Inflammatory macrophage (primary cell): Measurements from ENCODE around the gene CPA4.
"Not testable (repeated sequence)": the region's sequence is repeated elsewhere in the genome, so short reads cannot be mapped to it uniquely, and the experiment has no call there.

Experiments used
- DNase-seq, 2 donors: peaks; one replicate each; pipeline ENCODE4 v3.0.0-alpha.2; 2020 to 2022

Gene CPA4

GRCh38 chr7:130303127-130303526, 10.2 kb downstream of the CPA4 start:
- no peak for DNase-seq

DNA sequence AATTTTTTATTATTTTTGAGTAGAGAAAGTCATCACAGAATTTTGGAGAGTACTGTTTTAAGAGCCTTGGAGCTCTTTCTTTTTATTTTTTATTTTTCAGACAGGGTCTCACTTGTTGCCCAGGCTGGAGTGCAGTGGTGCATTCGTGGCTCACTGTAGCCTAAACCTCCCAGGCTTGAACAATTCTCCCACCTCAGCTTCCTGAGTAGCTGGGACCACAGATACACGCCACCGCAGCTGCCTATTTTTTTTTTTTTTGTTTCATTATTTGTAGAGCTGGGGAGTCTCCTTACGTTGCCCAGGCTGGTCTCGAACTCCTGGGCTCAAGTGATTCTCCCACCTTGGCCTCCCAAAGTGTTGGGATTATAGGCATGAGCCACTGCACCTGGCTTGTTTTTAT, 10.6 kb downstream of the CPA4 start:
- no peak for DNase-seq

- no peak for DNase-seq
These were observed 11.0 kb downstream of the CPA4 start for GRCh38 chr7:130303982-130304381.

DNA sequence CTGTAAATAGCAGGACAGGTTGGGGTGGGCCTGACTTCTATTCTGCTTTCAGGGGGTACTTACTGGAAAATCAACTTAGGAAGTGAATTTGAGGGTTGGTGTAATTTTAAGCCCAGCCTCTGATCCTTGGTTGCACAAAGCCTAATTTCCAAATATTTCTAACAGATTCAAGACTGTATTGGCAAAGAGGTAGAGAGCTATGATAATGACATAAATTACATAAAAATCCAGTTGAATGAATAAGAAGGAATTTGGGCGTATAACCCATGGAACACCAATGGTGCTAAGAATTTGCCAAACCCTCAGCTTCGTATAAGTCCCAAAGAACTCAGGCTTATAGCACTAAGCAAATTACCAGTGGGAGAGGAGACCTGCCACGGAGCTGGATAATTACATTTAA, 11.9 kb downstream of the CPA4 start:
- DNase-seq, result no peak

DNA sequence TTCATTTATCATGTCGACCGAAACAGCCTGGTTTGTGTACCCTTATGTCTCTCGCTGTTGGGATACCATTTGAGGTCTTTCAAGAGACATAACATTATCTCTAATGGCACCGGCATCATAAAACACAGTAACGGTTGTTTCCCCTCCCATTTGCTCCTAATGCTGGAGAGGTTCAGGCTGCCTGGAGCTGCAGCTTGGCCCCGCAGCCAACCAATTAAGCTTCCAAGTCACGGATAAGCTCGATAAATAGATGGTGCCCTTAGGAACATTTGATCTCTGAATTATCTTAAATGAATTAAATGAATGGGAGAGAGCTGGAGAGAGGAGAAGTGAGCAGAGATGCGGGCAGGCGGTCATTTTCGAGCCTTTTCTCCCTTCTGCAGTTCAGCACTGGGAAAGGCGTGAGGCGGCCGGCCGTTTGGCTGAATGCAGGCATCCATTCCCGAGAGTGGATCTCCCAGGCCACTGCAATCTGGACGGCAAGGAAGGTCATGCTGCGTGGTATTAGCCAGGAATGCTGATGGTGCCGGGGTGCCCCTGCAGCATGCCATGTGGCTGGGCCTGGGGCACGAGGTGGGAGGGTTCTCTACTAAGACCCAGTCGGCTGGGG, 12.6 kb downstream of the CPA4 start:
- no peak for DNase-seq

DNA sequence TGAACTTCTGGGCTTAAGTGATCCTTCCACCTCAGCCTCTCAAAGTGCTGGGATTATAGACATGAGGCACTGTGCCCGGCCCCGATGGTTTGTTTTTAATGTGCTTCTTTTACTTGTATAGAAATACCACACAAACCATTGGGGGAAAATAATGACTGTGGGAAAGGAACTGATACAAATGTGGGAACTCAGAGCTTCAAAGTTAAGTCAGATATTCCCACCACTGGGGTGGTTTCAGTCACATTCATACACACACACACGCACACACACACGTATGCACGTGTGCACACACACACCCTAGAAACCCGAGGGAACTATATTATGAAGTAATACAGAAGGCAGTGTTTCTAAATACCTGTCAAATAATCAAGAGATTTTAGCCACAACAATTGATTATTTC, 17.0 kb downstream of the CPA4 start:
- DNase-seq, result no peak

DNA sequence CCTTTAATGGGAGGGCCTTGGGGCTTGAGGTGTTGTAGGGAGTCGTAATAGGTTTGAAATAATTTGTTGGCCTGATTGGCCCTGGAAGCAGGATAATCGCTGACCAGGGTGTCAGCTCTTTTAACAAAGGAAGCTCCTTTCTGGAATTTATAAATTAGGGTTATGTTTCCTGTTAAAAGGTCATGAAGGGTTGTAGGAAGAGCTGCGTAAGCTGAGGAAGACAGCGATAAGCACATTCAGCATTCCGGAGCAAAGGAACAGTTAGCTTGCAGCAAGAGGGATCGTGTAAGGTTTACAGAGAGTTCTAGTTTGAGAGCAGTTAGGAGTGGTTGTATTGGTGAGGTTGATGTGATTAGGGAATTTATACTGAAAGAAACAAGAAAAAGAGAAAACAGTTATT, 21.3 kb downstream of the CPA4 start:
- DNase-seq, result no peak

DNA sequence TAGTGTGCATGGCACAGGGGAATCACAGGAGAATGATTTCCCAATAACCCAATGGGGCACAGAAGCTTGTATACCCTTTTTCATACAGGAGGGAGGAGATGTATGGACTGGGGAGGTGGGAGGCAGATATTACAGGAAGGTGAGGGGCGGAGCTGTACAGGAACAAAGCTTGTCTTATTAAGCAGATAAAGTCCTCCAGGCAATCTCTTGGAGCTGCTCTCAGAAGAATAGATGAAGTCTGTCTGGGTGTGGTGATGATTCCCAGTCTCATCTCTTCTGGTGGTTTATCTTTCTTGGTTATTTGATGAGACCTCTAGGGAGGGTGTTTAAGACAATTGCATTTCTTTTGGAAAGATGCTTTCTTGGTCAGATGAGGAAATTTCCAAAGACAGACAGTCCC, 26.6 kb downstream of the CPA4 start:
- no peak for DNase-seq

DNA sequence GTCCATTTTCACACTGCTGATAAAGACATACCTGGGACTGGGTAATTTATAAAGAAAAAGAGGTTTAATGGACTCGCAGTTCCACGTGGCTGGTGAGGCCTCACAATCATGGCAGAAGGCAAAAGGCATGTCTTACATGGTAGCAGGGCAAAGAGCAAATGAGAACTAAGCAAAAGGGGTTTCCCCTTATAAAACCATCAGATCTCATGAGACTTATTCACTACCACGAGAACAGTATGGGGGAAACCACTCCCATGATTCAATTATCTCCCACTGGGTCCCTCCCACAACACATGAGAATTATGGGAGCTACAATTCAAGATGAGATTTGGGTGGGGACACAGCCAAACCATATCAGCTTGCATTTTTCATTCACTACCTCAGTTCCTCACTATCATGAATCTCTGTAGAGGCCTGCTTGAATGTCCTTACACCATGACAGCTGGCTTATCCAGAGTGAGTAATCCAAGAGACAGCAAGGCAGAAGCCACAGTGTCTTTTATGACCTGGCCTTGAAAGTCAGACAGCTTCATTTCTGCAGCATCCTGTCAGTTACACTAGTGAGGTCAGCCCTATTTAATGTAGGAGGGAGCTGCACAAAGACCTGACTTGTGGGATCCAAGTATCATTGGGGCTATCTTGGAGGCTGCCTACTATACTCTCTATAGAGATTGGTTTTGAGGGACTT, 28.7 kb downstream of the CPA4 start:
- not testable (repeated sequence) for DNase-seq

DNA sequence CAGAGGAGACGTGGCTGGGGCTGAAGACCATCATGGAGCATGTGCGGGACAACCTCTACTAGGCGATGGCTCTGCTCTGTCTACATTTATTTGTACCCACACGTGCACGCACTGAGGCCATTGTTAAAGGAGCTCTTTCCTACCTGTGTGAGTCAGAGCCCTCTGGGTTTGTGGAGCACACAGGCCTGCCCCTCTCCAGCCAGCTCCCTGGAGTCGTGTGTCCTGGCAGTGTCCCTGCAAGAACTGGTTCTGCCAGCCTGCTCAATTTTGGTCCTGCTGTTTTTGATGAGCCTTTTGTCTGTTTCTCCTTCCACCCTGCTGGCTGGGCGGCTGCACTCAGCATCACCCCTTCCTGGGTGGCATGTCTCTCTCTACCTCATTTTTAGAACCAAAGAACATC, 29.7 kb downstream of the CPA4 start:
- DNase-seq, result no peak

DNA sequence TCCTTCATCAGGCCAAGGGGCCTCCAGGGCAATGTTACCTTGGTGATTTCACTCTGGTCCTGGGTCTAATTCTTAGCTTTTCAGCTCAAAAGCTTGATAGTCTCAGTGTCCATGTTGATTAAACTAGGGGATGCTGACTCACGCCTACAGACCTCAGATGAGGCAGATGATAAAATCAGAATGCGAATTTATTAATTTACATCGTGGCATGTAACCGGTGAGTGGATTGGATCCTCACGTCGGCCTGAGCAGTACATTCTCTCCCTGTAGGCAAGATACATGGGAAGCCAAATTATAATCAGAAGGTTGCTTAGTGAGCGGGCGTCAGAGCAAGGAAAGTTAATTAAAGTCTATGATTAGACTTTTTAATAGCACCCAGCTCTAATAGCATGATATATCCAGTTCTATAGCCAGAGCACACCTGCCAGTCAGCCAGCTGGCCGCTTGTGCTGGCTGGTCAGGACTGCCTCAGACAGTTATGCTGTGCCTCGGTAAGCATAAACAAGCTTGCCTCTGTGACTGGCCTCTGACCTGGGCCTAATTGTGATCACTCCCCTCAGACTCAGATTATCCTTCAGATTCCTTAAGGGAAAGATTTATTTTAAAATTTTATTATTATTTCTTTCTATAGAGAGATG, 31.5 kb downstream of the CPA4 start:
- DNase-seq, result no peak

- no peak for DNase-seq
These were observed 36.7 kb downstream of the CPA4 start for GRCh38 chr7:130329681-130330080.

GRCh38 chr7:130332259-130333053, 39.5 kb downstream of the CPA4 start:
- DNase-seq, result no peak

GRCh38 chr7:130333832-130334231, 40.9 kb downstream of the CPA4 start:
- no peak for DNase-seq

GRCh38 chr7:130334274-130334673, 41.3 kb downstream of the CPA4 start:
- DNase-seq, result no peak

GRCh38 chr7:130337410-130337971, 44.5 kb downstream of the CPA4 start:
- DNase-seq, result no peak

- no peak for DNase-seq
These were observed 45.3 kb downstream of the CPA4 start for GRCh38 chr7:130338233-130338632.

DNA sequence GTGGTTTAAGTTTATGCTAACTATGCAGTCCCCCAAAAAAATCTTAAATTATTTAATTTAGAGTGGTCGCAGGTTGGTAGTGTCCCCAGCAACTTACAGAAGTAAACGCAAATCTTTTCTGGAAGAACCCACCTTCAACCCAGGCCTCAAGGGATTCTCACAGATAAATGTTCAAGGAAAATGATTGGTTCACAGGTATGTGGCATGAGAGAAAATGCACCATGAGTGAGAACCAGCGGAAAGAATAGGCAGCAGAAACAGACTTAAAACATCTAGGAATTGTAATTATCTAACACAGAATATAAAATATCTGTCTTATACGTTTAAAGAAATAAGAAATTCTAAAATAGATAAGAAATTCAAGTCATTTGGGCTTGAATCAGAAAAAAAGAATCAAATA, 48.9 kb downstream of the CPA4 start:
- no peak for DNase-seq

GRCh38 chr7:130342701-130343380, 49.9 kb downstream of the CPA4 start:
- no peak for DNase-seq

DNA sequence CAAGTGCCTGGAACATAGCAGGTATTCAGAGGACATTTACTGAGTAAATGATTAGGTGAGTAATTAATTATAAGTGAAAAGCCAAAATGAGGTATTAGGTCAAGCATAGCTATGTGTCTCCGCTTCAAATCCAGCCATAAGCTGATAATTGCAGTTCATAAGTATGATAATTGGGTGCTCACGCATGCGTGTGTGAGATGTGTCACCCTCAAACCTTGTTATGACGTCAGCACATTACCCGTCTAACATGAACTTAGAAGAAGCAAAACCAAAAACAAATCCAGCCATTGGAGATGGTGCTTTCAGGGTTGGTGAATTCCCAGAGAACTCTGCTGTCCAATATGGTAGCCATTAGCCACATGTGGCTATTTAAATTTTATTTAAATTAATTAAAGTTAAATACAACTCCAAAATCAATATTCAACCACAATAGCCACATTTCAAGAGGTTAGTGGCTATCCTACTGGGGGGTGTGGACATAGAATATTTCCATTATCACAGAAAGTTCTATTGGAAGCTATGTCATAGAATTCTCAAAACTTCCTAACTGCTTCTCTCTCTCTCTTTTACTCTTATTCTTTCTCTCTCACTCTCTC, 51.4 kb downstream of the CPA4 start, which contains the start of gene CPA5:
TSS of gene CPA5 (plus strand) at position 546 of the 596 bp plus-strand sequence. CDS start 1,670 bp downstream, outside the sequence.
- DNase-seq, result no peak

DNA sequence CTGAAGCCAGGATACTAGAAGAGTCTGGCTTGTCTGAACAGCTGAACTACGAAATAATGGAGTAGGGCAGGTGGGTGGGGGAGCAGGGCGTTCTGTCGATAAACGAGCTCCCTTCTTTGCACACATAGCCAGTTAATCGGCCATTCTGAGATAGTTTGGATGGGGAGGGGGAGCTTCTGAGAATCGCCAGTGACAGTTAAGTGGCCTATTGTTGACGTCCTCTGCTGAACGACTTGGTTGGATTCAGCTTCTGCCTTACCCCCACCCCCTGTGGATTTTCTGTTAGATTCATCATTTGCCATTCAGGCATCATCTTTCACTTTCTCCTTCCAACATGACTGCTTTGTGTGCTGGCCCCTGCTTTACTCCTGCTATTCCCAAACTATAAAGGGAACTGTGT, 52.2 kb downstream of the CPA4 start:
- no peak for DNase-seq

DNA sequence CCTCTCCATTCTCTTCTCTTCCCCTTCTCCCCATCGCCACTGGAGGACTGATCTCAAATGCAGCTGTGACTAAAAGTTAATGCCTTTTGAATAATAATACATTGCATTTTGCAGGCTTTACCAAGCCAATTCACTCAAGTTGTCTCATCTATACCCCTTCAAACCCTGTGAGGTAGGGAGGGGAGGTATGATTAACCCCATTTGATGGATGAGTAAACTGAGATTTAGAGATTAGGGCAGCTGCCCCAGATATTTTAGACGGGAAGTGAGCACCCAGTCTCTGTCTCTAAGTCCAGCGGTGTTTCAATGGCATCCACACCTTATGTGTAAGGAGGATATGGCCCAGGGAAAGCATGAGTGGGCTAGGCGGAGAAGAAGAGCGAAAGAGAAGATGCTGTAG, 52.8 kb downstream of the CPA4 start:
- no peak for DNase-seq
